Lower leg skin (tissue), 4 donors: ENCODE measurements around the gene CCNQ. TPM values are rescaled to one million over a fixed set of nuclear protein-coding genes. Genes with fewer than 3 reads are reported as not detected.
A peak's percentile ranks its signal among the peaks of the same experiment; 100 is the strongest.

Source experiments
- DNase-seq, 2 donors: peaks; one replicate each; pipeline ENCODE4 v3.0.0-alpha.2; 2019; ENCODE audit warnings: low spot score in 2 of 2
- H3K4me3 ChIP-seq: fragments of 200-600 bp; sonication (generic); 2 replicates; pipeline ENCODE4 v1.5.1; 2017; ENCODE audit warnings: mild to moderate bottlenecking, low read depth; ENCODE audit not compliant: poor library complexity, severe bottlenecking
- POLR2A ChIP-seq, 2 donors: fragments of 450-650 bp; IDR thresholded peaks; one replicate each; pipeline ENCODE4 v1.6.1; 2016 to 2017; ENCODE audit warnings: antibody characterized with exemption in 2 of 2, mild to moderate bottlenecking in 1 of 2, moderate library complexity in 1 of 2
- WGBS, 2 donors: methylation state at CpG; one replicate each; pipeline ENCODE4 v1.1.5; 2018; 5-methylcytosine and 5-hydroxymethylcytosine counted together
- intact Hi-C: fragments of 100-400 bp; cut with DNase I; formaldehyde crosslinking; loops from one replicate; pipeline ENCODE4 v1.15.0; 2023; ENCODE audit warnings: low total_unique reads
- total RNA-seq, 4 donors: library from RNA; depleted of rRNA; stranded (reverse); fragments of >200 nt; gene quantifications; one replicate each; pipeline ENCODE4 v1.1.0, GENCODE V29; 2016
- TF ChIP-seq, protein P1 (sequence below), 3 donors: fragments of 450-650 bp; IDR thresholded peaks; one replicate each; pipeline ENCODE4 v1.5.1; 2016; ENCODE audit warnings: antibody characterized with exemption in 3 of 3, mild to moderate bottlenecking in 3 of 3, moderate library complexity in 2 of 3

Gene CCNQ
- total RNA-seq, 4 donors from 2014 or later: 20.7 to 35.7 (median 28.5) TPM

DNA sequence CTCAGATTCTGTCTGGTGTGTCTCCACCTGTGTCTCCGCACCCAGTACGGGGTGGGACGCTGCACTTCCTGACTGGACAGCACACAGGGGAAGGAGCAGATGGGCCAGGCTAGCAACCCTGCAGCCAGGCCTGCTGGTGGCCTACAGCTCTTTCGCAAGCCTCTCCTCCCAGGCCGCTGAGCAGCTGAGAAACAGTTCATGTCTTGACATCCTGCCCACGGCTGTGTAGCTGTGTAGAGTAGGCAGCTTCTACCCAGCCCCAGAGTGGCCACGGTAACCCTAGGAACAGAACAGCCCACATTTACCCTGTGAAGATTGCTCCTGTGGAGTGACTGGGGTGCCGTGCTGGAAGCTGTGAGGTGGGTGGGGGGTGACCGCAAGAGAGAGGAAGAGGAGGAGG is 38.9 kb downstream of the CCNQ start:
- WGBS, 2 donors: 67 to 83% methylated on average over 7 to 8 of the region's 9 CpGs
- no peak overlapping the region for H3K4me3 ChIP-seq
- DNase-seq: no peak
- TF ChIP-seq POLR2A (IDR thresholded peaks at IDR 0.05): no peak
- TF ChIP-seq, protein P1, sequence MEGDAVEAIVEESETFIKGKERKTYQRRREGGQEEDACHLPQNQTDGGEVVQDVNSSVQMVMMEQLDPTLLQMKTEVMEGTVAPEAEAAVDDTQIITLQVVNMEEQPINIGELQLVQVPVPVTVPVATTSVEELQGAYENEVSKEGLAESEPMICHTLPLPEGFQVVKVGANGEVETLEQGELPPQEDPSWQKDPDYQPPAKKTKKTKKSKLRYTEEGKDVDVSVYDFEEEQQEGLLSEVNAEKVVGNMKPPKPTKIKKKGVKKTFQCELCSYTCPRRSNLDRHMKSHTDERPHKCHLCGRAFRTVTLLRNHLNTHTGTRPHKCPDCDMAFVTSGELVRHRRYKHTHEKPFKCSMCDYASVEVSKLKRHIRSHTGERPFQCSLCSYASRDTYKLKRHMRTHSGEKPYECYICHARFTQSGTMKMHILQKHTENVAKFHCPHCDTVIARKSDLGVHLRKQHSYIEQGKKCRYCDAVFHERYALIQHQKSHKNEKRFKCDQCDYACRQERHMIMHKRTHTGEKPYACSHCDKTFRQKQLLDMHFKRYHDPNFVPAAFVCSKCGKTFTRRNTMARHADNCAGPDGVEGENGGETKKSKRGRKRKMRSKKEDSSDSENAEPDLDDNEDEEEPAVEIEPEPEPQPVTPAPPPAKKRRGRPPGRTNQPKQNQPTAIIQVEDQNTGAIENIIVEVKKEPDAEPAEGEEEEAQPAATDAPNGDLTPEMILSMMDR (IDR thresholded peaks at IDR 0.05): no peak
- intact Hi-C loops: loop anchor here (1.0 to 10.0 kb wide), 2 partner anchors 24 to 105 kb away; no protein-coding TSS in a partner anchor

DNA sequence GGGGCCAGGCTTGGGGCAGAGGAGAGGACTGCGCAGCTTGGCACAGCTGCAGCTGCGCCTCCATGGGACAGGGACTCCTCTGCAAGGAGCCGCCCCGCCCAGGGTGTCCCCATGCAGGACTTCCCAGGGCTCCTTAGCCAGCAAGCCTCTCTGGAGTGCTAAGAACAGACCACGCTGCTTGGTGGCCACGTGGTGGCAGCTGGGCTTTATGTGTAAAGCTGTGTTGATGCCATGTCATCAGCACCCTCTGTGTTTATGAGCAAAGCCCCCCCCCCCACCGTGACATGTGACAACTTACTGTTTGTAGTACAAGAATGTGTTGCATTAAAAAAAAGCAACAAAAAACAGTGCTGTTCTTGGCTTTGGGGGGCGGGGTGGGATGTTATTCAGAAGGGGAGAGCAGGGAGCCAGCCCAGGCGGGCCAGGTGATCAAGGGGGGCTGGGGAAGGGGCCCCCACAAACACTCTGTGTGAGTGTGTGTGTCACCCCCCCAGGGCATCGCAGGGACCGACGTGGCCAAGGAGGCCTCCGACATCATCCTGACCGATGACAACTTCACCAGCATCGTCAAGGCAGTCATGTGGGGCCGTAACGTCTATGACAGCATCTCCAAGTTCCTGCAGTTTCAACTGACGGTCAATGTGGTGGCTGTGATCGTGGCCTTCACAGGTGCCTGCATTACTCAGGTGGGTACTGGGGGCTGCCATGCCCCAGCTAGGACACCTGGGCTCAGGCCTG is 41.2 kb downstream of the CCNQ start:
- DNase-seq: no peak
- TF ChIP-seq POLR2A (IDR thresholded peaks at IDR 0.05): no peak
- TF ChIP-seq, protein P1 (IDR thresholded peaks at IDR 0.05): no peak
- 82 to 85% methylated on average over 12 to 18 of the region's 19 CpGs for WGBS, 2 donors
- no peak overlapping the region for H3K4me3 ChIP-seq
- intact Hi-C loops: loop anchor here (10.0 kb wide), 1 partner anchor 107 kb away; no protein-coding TSS in a partner anchor

DNA sequence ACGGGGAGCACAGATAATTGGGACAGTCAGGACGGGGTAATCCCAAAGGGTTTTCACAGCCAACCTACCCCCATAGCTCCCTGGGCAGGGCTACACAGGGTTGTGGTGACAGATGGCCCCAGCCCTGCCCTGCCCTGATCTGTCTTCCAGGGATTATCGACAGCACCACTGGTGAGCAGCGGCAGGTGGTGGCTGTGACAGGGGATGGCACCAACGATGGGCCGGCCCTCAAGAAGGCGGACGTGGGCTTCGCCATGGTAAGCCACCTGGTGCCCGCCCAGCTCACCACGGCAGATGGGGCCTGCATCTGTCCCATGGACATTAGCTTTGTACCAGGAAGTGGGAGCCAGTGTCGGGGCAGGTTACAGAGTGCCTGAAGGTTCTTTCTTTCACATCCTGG is 42.2 kb downstream of the CCNQ start:
- no peak overlapping the region for H3K4me3 ChIP-seq
- intact Hi-C loops: loop anchor here (10.0 kb wide), 1 partner anchor 108 kb away; no protein-coding TSS in a partner anchor
- TF ChIP-seq, protein P1 (IDR thresholded peaks at IDR 0.05): no peak
- TF ChIP-seq POLR2A (IDR thresholded peaks at IDR 0.05): no peak
- 89 to 92% methylated on average over 12 of the region's 12 CpGs for WGBS, 2 donors
- DNase-seq: no peak

DNA sequence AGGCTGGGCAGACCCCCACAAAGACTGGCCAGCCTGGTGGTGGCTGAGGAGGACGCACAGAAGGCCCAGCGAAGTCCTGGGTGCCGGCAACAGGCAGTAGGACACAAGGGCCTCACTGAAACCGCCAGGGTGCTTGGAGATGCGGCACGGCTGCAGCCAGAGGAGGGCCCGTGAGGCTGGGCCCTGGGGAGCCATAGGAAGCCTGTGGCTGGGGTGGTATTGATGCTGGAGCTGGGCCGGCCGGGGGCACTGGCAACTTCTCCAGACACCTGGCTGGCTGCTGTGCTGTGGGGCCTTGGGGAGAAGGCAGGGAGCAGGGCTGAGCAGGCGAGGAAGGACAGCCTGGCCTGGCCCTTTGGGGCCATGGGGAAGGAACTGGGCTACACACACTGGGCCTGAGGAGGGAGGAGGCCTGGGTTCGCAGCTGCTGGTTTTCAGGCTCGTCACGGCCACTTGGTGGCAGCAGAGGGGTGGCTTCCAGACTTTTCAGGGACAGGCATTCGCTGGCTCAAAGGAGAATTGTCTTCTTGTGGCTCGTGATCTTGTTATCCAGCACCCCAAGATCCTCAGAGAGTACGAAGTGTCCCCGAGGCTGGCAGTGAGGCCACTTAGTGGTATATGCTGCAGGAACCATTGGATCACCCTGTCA is 44.3 kb downstream of the CCNQ start:
- no peak overlapping the region for H3K4me3 ChIP-seq
- WGBS, 2 donors: 0 to 50% methylated on average over 1 to 17 of the region's 17 CpGs
- intact Hi-C loops: loop anchor here (10.0 kb wide), 1 partner anchor 110 kb away; no protein-coding TSS in a partner anchor
- DNase-seq: peak; percentile 46 to 93
- TF ChIP-seq, protein P1 (IDR thresholded peaks at IDR 0.05): no peak
- TF ChIP-seq POLR2A (IDR thresholded peaks at IDR 0.05): no peak

DNA sequence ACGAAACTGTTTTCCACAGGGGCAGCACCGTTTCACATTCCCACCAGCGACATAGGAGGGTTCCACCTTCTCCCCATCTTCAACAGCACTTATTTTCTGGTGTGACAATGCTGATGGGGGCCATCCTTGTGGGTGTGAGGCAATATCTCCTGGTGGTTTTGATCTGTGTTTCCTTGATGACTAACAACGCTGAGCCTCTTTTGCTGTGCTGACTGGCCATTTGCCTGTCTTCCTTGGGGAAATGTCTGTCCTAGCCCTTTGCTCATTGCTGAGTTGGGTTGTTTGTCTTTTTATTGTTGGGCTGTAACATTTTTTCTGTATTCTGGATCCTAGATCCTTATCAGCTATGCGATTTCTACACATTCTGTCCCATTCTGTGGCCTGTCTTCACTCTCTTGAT is 47.8 kb downstream of the CCNQ start:
- no peak overlapping the region for H3K4me3 ChIP-seq
- 89 to 91% methylated on average over 5 of the region's 5 CpGs for WGBS, 2 donors
- TF ChIP-seq, protein P1 (IDR thresholded peaks at IDR 0.05): no peak
- intact Hi-C loops: loop anchor here (10.0 kb wide), 1 partner anchor 114 kb away; no protein-coding TSS in a partner anchor
- DNase-seq: no peak
